NAMALWA (cell line): ENCODE results near the gene BACH1.
A peak's percentile ranks its signal among the peaks of the same experiment; 100 is the strongest.

Experiments used
- DNase-seq: peaks from one replicate; pipeline ENCODE4 v3.0.0-alpha.2; 2015; ENCODE audit warnings: low spot score

The BACH1 gene

DNA sequence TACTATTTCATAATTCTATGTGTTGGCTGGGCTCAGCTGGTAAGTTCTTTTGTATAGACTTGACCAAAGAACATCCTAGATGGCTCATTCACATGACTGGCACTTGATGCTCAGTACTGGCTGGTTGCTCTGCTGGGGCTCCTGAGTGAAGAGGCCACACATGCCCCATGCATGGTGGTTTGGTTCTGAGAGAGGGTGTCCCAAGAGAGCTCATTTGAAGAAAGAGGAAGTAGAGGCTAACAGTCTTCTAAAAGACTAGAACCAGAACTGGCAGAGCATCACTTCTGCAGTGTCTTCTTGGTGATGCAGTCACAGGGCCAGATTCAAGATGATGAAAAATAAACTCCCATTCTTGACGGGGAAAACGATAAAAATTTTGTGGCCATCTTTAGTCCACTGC, 5.2 kb upstream of the BACH1 start:
- peak; percentile 88 for DNase-seq

DNA sequence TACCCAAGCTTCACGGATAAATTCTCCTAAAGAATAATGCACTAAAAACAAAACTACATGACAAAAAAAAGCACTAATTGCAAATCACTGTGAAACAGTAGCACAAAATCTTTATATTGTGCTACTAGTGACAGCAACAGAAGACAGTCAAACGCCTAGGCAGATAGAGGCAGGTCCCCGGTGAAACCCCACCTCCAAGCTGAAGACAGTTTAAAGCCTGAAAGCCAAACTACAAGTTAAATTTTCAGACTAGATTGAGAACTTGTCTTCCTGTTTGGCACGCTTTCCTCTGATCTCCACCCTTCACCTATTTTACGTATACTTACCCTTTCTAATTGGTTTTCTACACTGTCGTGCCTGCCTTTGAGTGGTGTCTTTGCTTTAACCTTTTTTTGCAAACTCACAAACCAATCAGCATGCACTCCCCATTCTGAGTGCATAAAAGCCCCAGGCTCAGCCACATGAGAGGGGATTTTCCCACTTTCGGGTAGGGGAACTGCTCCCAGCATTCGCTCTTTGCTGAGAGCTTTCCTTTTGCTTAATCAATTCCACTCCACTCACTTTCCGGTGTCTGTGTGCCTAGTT, 3.6 kb upstream of the BACH1 start:
- no peak for DNase-seq

GRCh38 chr21:29296446-29296845, 2.3 kb upstream of the BACH1 start:
- no peak for DNase-seq

GRCh38 chr21:29297483-29298347, 1.0 kb upstream of the BACH1 start:
- no peak for DNase-seq

- DNase-seq = peak; percentile 71
These were observed 559 bp downstream of the BACH1 start for GRCh38 chr21:29299046-29299915.

DNA sequence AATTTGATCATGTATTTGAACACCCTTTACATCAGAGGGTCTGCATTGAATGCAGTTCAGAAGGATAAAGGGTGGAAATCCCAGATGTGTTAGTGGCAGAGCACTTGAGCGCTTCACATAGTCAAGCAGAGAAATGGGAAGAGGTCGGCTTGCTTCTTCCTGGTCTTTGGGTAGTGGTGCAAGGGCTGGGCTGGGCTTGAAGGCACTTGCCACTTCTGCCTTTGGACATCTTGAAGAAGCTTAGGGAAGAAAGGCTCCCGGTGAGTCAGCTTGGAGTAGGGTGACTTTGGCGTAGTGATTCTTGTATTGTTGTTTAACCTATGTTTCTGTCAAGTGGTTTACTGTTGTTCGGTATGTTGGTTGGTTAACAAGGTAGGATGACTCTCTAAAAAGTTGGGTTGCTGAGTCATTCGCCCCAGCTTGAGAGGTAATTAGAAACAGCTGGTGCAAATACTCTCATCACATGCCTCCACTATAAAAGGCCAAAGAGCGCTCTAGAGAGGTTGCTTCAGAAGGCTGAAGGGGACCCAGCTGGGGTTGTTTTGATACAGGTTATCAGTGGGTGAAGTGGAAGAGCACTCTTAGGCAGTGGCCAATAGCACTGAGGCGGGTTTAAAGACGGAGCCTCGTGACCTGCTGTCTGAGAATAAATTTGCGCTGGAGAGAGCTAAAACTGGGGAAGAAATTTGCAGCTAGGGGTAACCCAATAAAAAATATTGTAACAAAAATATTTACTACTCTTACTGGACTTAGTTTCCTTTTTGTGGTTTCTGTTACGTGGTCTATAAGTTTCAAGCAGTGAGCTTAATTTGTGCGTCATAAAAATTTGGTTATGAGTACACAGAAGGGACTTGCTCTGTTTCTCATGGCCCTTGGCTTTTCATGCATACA, 1.4 kb downstream of the BACH1 start:
- peak; percentile 93 for DNase-seq

- DNase-seq = no peak
These were observed 2.1 kb downstream of the BACH1 start for GRCh38 chr21:29300807-29301138.

GRCh38 chr21:29301691-29302090, 3.0 kb downstream of the BACH1 start:
- no peak for DNase-seq

- DNase-seq = no peak
These were observed 3.7 kb downstream of the BACH1 start for GRCh38 chr21:29302359-29302875.

GRCh38 chr21:29303288-29303687, 4.6 kb downstream of the BACH1 start:
- DNase-seq = no peak

- no peak for DNase-seq
These were observed 5.9 kb downstream of the BACH1 start for GRCh38 chr21:29304597-29304996.

DNA sequence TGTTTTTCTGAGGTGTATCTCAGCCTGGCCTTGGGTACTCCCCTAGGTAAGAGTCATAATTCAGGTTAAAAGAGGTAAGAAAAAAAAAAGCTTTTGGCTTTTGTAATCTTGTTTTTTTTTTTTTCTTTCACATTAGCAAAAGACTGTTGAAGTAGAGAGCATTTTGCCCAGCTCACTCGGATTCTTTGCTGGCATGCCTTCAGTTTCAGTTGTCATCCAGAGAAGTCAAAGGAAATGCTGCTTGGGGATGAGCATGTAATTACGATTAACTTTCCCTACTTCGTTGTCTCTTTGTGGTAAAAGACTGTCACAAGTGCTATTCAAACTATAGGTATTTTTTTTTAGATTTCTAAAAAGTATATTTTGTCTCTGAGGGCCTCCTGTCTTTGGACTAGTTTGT, 6.3 kb downstream of the BACH1 start:
- DNase-seq = no peak

DNA sequence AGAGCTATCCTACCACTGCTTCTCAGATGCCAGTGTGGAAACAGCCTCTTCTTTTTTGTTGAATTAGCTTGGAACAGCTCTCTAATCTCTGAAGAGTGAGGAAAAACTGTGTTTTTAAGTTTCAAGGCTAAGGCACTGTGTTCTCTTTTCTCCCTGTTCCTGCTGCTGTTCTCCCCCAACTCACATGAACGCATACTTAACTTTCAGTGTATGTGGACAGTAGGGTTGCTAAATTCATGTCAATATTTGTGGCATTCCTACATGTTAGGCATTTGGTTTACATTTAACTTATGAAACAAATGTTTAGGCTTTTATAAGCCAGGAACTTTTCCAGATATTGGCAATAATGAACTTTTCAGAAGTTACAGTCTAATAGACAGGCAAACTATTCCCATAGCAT, 6.8 kb downstream of the BACH1 start:
- no peak for DNase-seq

DNA sequence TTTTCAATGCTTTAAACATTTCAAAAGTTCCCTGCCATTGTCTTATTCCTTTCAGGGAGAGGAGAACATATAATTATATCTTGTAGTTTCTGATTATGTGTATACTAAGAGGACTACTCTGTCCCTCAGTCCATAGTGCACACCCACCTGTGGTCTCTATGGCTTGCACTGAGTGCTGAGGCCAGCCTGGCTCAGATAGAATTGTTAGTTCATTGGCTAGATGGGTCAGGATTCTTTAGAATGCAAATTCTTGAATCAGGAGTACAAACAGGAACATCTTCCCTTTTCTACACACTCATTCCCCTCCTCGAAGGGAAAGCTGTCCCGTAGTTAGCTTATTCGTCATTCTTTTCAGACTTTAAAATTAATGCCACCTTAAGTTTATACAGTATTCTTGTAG, 8.2 kb downstream of the BACH1 start:
- DNase-seq = no peak

GRCh38 chr21:29307718-29308455, 9.2 kb downstream of the BACH1 start:
- peak; percentile 31 for DNase-seq

GRCh38 chr21:29308456-29308783, 9.7 kb downstream of the BACH1 start:
- DNase-seq = no peak

DNA sequence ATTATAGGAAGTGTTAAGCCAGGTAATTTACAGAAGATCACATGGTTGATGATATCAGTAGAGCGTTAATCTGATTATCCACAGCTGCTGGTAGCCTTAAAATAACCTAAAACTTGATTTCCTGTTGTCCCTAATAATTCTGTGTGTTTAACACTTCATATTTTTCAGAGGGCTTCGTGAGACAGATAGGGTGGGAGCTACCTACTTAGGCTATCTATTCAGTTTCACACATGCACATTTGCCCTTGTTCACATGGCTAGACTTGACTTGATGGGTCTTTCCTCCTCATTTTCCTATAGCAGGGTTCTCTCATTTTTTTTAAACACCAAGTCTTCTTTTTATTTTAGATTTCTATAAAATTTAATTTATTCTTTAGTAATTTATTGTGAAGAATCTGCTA, 11.0 kb downstream of the BACH1 start:
- DNase-seq = no peak

GRCh38 chr21:29311802-29312201, 13.1 kb downstream of the BACH1 start:
- DNase-seq = no peak

GRCh38 chr21:29312981-29313380, 14.3 kb downstream of the BACH1 start:
- DNase-seq = no peak

DNA sequence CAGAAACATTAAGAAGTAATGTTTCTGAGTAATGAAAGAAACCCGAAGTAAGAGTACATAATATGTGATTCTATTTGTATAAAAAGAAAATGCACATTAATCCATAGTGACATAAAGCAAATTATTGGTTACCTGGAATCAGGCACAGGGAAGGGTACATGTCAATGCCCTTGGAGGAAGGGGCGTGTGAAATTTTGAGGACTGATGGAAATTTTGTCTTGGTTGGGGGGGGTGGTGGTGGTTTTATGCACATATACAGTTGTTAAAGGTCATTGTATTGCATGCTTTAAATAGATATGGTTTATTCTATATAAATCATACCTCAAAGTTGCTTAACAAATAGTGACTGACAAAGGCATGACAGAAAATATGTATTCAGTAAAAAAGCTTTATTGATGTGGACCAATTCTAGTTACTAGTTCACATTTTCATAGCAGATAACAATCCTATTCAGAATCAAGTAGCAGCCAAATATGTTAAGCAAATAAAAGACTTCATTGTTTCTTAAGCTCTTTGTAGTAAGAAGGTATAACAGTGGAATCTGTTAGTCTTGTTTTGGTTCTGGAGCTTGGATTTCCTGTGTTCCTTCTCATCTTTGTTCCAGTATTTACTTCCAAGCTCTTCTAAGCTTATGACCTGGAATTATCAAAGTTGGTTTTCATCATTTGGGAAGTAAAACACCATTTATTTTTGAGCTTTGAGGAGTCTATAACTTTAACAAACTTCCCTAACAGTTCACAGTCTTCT, 15.1 kb downstream of the BACH1 start:
- DNase-seq = no peak
